ENCODE data around the gene PRORP. TPM values are rescaled to one million over a fixed set of nuclear protein-coding genes. Genes with fewer than 3 reads are reported as not detected.

PRORP gene
- polyA plus RNA-seq, 2 of the 4 experiments (the other 2 are of a cell fraction): 29.2 to 38.8 TPM

- DNase-seq (ENCODE audit: low read depth in 1 of 2, low spot score in 1 of 2) (no peak), ATAC-seq (no peak), FAIRE-seq (no peak)
- Histone ChIP-seq H3K4me2 (no peak overlapping the region), H3K4me3 (no peak overlapping the region), H3K4me1 (0 out of 3 replicates have a peak, but pooled peaks cover 4% of the 10 kb centered on the region), H3K9me3 (peaks cover 13% of the 10 kb centered on the region), H3K27ac (no peak overlapping the region)
- TF ChIP-seq JUN (IDR thresholded peaks at IDR 0.05) (no peak), HMGXB4 (CRISPR knock-in tag; IDR thresholded peaks at IDR 0.05; ENCODE audit: borderline replicate concordance) (no peak), EP300 (IDR thresholded peaks at IDR 0.05) (no peak), CEBPB (IDR thresholded peaks at IDR 0.05) (no peak), ZC3H11A (IDR thresholded peaks at IDR 0.05) (no peak)
- 93% methylated on average over 2 of the region's 2 CpGs for WGBS (ENCODE audit: missing lambda C conversion rate)
- ChIA-PET CTCF (interaction anchor here (1.2 kb wide), 1 partner anchor 34 kb away, joined by 3 read pairs; no protein-coding TSS in a partner anchor), POLR2A (no interaction called here)
Observed at GRCh38 chr14:35112641-35113040, 9.7 kb upstream of the PRORP start.

GRCh38 chr14:35113308-35113950 is 8.9 kb upstream of the PRORP start:
- ATAC-seq (no peak), FAIRE-seq (no peak), DNase-seq (ENCODE audit: low read depth in 1 of 2, low spot score in 1 of 2) (no peak)
- Histone ChIP-seq H3K27ac (no peak overlapping the region), H3K4me3 (no peak overlapping the region), H3K9me3 (peaks cover 13% of the 10 kb centered on the region), H3K4me2 (no peak overlapping the region), H3K4me1 (0 out of 3 replicates have a peak, but pooled peaks cover 4% of the 10 kb centered on the region)
- TF ChIP-seq HOXB5 (CRISPR knock-in tag; IDR thresholded peaks at IDR 0.05) (no peak), ELK1 (IDR thresholded peaks at IDR 0.05; ENCODE audit: low read depth, low read length) (no peak), CEBPB (IDR thresholded peaks at IDR 0.05) (no peak), NFE2L2 (conservative IDR thresholded peaks at IDR 0.05; ENCODE audit: low read length) (no peak), USF2 (IDR thresholded peaks at IDR 0.05) (no peak), PHF8 (IDR thresholded peaks at IDR 0.05; ENCODE audit: borderline replicate concordance, low read depth) (no peak), ESRRA (IDR thresholded peaks at IDR 0.05; ENCODE audit: borderline replicate concordance, low read length) (no peak), EP300 (IDR thresholded peaks at IDR 0.05) (no peak), RFX5 (IDR thresholded peaks at IDR 0.05) (no peak), MAX (IDR thresholded peaks at IDR 0.05) (no peak), EHMT2 (IDR thresholded peaks at IDR 0.05; ENCODE audit: low read depth) (no peak), RNF2 (IDR thresholded peaks at IDR 0.05; ENCODE audit: borderline replicate concordance, low read depth) (no peak), CTCF (IDR thresholded peaks at IDR 0.05) (no peak), NR3C1 (IDR thresholded peaks at IDR 0.05) (no peak), MYC (IDR thresholded peaks at IDR 0.05; ENCODE audit: borderline replicate concordance, low read length) (no peak), FOXS1 (CRISPR knock-in tag; IDR thresholded peaks at IDR 0.05) (no peak), JUNB (IDR thresholded peaks at IDR 0.05) (no peak), CBX8 (IDR thresholded peaks at IDR 0.05) (no peak)
- WGBS (ENCODE audit: missing lambda C conversion rate): 94% methylated on average over 4 of the region's 4 CpGs
- ChIA-PET CTCF (interaction anchor here (0.7 to 1.3 kb wide), 3 partner anchors 33 to 300 kb away, joined by 3 read pairs; partner anchors contain the start of gene FAM177A1), POLR2A (no interaction called here)

Measured in A549 (cell line).